OCI-LY1 (cell line): ENCODE results near the gene TERT.

Source experiments
- H2AFZ ChIP-seq: fragments of 200-600 bp; sonication (generic), shearing (Covaris generic); 2 replicates; pipeline ENCODE4 v1.6.0; 2014; ENCODE audit warnings: antibody characterized with exemption, mild to moderate bottlenecking, low read length
- H3F3A ChIP-seq: fragments of 200-600 bp; sonication (generic), shearing (Covaris generic); 2 replicates; pipeline ENCODE4 v1.6.0; 2014; ENCODE audit warnings: mild to moderate bottlenecking, antibody characterized with exemption, low read length, moderate library complexity; ENCODE audit not compliant: insufficient read depth
- H3K27ac ChIP-seq: fragments of 200-600 bp; sonication (generic); 2 replicates; pipeline ENCODE4 v1.5.1; 2014; ENCODE audit warnings: low read length, mixed run types, mild to moderate bottlenecking, low read depth; ENCODE audit not compliant: poor library complexity, severe bottlenecking
- H3K27me3 ChIP-seq: fragments of 200-600 bp; sonication (generic); 2 replicates; pipeline ENCODE4 v1.6.0; 2014; ENCODE audit warnings: antibody characterized with exemption, mild to moderate bottlenecking, low read length, moderate library complexity; ENCODE audit not compliant: insufficient read depth
- H3K36me3 ChIP-seq: fragments of 200-600 bp; sonication (generic); 2 replicates; pipeline ENCODE4 v1.6.1; 2014; ENCODE audit warnings: mild to moderate bottlenecking, antibody characterized with exemption, low read length, moderate library complexity, mixed read lengths; ENCODE audit not compliant: insufficient read depth
- H3K4me1 ChIP-seq: fragments of 200-600 bp; sonication (generic); 2 replicates; pipeline ENCODE4 v1.5.1; 2014; ENCODE audit warnings: mild to moderate bottlenecking, low read length, moderate library complexity; ENCODE audit not compliant: insufficient read depth, severe bottlenecking
- H3K4me2 ChIP-seq: fragments of 200-600 bp; sonication (generic), shearing (Covaris generic); 2 replicates; pipeline ENCODE4 v1.6.1; 2014; ENCODE audit warnings: low read length
- H3K4me3 ChIP-seq: fragments of 200-600 bp; sonication (generic); 2 replicates; pipeline ENCODE4 v1.5.1; 2014; ENCODE audit warnings: low read length, low read depth, mild to moderate bottlenecking, mixed read lengths; ENCODE audit not compliant: poor library complexity, severe bottlenecking
- H3K79me2 ChIP-seq: fragments of 200-600 bp; shearing (Covaris generic); 2 replicates; pipeline ENCODE4 v1.6.1; 2016; ENCODE audit warnings: mixed run types, low read length, mixed read lengths; ENCODE audit not compliant: insufficient read depth
- H3K9ac ChIP-seq: fragments of 200-600 bp; sonication (generic), shearing (Covaris generic); 2 replicates; pipeline ENCODE4 v1.6.1; 2014; ENCODE audit warnings: mild to moderate bottlenecking, low read length, mixed read lengths
- H3K9me2 ChIP-seq: fragments of 200-600 bp; sonication (generic), shearing (Covaris generic); 2 replicates; pipeline ENCODE4 v1.6.1; 2014; ENCODE audit warnings: low read depth, mild to moderate bottlenecking, low read length, mixed read lengths
- H3K9me3 ChIP-seq: fragments of 200-600 bp; shearing (Covaris generic); 2 replicates; pipeline ENCODE4 v1.6.1; 2014; ENCODE audit warnings: low read length, mixed read lengths
- H4K20me1 ChIP-seq: fragments of 200-600 bp; sonication (generic), shearing (Covaris generic); 2 replicates; pipeline ENCODE4 v1.6.0; 2016; ENCODE audit warnings: mild to moderate bottlenecking, low read length; ENCODE audit not compliant: insufficient read depth
- EZH2 ChIP-seq: fragments of 200-600 bp; sonication (generic), shearing (Covaris generic); IDR thresholded peaks from 2 replicates; pipeline ENCODE4 v1.8.0; 2017; ENCODE audit warnings: borderline replicate concordance, mixed run types, mild to moderate bottlenecking, antibody characterized with exemption, low read length, moderate library complexity, mixed read lengths
- TF ChIP-seq, protein P1 (sequence below): fragments of 200-600 bp; sonication (generic), shearing (Covaris generic); IDR thresholded peaks from 2 replicates; pipeline ENCODE4 v1.5.1; 2017; ENCODE audit warnings: mild to moderate bottlenecking, antibody characterized with exemption, low read length, moderate library complexity, mixed read lengths

TERT gene

DNA sequence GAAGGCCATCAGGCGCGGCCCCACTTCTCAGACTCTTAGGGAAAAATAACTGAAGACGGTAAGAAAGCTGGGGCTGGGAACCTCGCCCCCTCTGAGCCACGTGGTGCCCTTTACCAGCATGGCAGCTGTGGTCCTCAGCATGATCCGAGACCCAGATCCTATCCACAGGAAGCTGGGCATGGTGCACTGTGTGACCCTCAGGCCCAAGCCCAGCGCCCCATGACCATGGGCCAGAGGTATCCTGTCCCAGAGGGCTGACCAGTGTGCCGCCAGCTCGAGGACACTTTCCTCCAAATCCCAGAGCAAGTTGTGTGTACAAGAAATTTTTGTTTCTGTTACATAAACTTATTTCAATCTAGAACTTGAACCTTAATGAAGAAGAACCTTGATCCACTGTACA is 28.1 kb downstream of the TERT start:
- no peaks in the 10 kb centered on the region for H3K27me3 ChIP-seq
- H4K20me1 ChIP-seq, result no peaks in the 10 kb centered on the region
- H3K27ac ChIP-seq, result no peak overlapping the region
- H3K9ac ChIP-seq, result no peak overlapping the region
- peaks cover 4% of the 10 kb centered on the region for H3K4me1 ChIP-seq
- no peaks in the 10 kb centered on the region for H3K9me2 ChIP-seq
- H3K9me3 ChIP-seq, result no peaks in the 10 kb centered on the region
- no peak overlapping the region for H3K4me3 ChIP-seq
- peaks cover 60% of the 10 kb centered on the region for H3K36me3 ChIP-seq
- no peak for TF ChIP-seq EZH2
- TF ChIP-seq, protein P1, sequence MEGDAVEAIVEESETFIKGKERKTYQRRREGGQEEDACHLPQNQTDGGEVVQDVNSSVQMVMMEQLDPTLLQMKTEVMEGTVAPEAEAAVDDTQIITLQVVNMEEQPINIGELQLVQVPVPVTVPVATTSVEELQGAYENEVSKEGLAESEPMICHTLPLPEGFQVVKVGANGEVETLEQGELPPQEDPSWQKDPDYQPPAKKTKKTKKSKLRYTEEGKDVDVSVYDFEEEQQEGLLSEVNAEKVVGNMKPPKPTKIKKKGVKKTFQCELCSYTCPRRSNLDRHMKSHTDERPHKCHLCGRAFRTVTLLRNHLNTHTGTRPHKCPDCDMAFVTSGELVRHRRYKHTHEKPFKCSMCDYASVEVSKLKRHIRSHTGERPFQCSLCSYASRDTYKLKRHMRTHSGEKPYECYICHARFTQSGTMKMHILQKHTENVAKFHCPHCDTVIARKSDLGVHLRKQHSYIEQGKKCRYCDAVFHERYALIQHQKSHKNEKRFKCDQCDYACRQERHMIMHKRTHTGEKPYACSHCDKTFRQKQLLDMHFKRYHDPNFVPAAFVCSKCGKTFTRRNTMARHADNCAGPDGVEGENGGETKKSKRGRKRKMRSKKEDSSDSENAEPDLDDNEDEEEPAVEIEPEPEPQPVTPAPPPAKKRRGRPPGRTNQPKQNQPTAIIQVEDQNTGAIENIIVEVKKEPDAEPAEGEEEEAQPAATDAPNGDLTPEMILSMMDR, result no peak
- H3F3A ChIP-seq, result no peaks in the 10 kb centered on the region
- no peak overlapping the region for H3K4me2 ChIP-seq
- H3K79me2 ChIP-seq, result no peaks in the 10 kb centered on the region
- no peak overlapping the region for H2AFZ ChIP-seq

- TF ChIP-seq, protein P1, result no peak
- TF ChIP-seq EZH2, result no peak
- Histone ChIP-seq H3K36me3 (peaks cover 57% of the 10 kb centered on the region), H3K4me1 (peaks cover 4% of the 10 kb centered on the region), H4K20me1 (no peaks in the 10 kb centered on the region), H3K79me2 (no peaks in the 10 kb centered on the region), H3K27ac (no peak overlapping the region), H3K4me2 (no peak overlapping the region), H3K9me3 (no peaks in the 10 kb centered on the region), H3F3A (no peaks in the 10 kb centered on the region), H3K4me3 (no peak overlapping the region), H2AFZ (no peak overlapping the region), H3K9me2 (no peaks in the 10 kb centered on the region), H3K9ac (no peak overlapping the region), H3K27me3 (no peaks in the 10 kb centered on the region)
These were observed 29.1 kb downstream of the TERT start for GRCh38 chr5:1265461-1266455.

- no peak overlapping the region for H3K27ac ChIP-seq
- no peak overlapping the region for H3K9ac ChIP-seq
These were observed 29.8 kb downstream of the TERT start for GRCh38 chr5:1265026-1265425.

More at GRCh38 chr5:1265026-1265425, 29.8 kb downstream of the TERT start:
- no peaks in the 10 kb centered on the region for H4K20me1 ChIP-seq
- H3K4me3 ChIP-seq, result no peak overlapping the region
- H3F3A ChIP-seq, result no peaks in the 10 kb centered on the region
- no peak overlapping the region for H3K4me2 ChIP-seq
- H3K79me2 ChIP-seq, result no peaks in the 10 kb centered on the region
- peaks cover 52% of the 10 kb centered on the region for H3K36me3 ChIP-seq
- H3K9me2 ChIP-seq, result no peaks in the 10 kb centered on the region
- H3K27me3 ChIP-seq, result no peaks in the 10 kb centered on the region
- no peaks in the 10 kb centered on the region for H3K9me3 ChIP-seq
- TF ChIP-seq, protein P1, result no peak
- peaks cover 4% of the 10 kb centered on the region for H3K4me1 ChIP-seq
- H2AFZ ChIP-seq, result no peak overlapping the region
